IMR-90 (cell line): ENCODE data around the gene SARDH. TPM values are rescaled to one million over a fixed set of nuclear protein-coding genes. Genes with fewer than 3 reads are reported as not detected.

Experiments
- ATAC-seq: fragments of 200-7000 bp; cut with Tn5 transposase; 2 replicates; pipeline ENCODE4 v1.9.1; 2020; ENCODE audit warnings: low read depth, mild to moderate bottlenecking, moderate library complexity
- BruUV-seq: library from RNA; stranded (reverse); fragments of 400-500 nt; replicated peaks from 2 replicates; lab custom pipeline; 2021; lab: Mats Ljungman, UMichigan
- CTCF ChIA-PET: fragments of 300-600 bp; formaldehyde crosslinking; extraction: SDS; loops from one replicate; lab custom pipeline; 2021; ENCODE audit warnings: antibody characterized with exemption; lab: Yijun Ruan, JAX
- POLR2A ChIA-PET: fragments of 300-600 bp; sonication (Branson Sonifier 250); formaldehyde crosslinking; loops from one replicate; lab custom pipeline; 2022; ENCODE audit warnings: antibody characterized with exemption; ENCODE audit not compliant: unreplicated experiment; lab: Charles Lee
- DNase-seq: peaks from one replicate; pipeline ENCODE4 v3.0.0; 2013
- H2AFZ ChIP-seq: replicated peaks from 2 replicates; pipeline ENCODE3; 2013; ENCODE audit warnings: low read length, mild to moderate bottlenecking; ENCODE audit not compliant: poor library complexity
- H2AK5ac ChIP-seq: 2 replicates; pipeline ENCODE4 v1.6.1; 2013; ENCODE audit warnings: low read depth, low read length, inconsistent platforms
- H2AK9ac ChIP-seq: replicated peaks from 2 replicates; pipeline ENCODE3; 2013; ENCODE audit warnings: mild to moderate bottlenecking, low read depth, low read length, moderate library complexity; ENCODE audit not compliant: poor library complexity
- H2BK120ac ChIP-seq: 2 replicates; pipeline ENCODE4 v1.6.1; 2013; ENCODE audit warnings: low read depth, low read length, inconsistent platforms
- H2BK15ac ChIP-seq: 3 replicates; pipeline ENCODE4 v1.6.1; 2013; ENCODE audit warnings: low read depth, low read length, inconsistent platforms
- H2BK20ac ChIP-seq: 2 replicates; pipeline ENCODE4 v1.6.1; 2013; ENCODE audit warnings: low read depth, mild to moderate bottlenecking, inconsistent platforms, low read length, moderate library complexity
- H2BK5ac ChIP-seq: 2 replicates; pipeline ENCODE4 v1.6.1; 2013; ENCODE audit warnings: mild to moderate bottlenecking, low read depth, low read length, inconsistent platforms; ENCODE audit not compliant: poor library complexity, severe bottlenecking
- H3K14ac ChIP-seq: replicated peaks from 2 replicates; pipeline ENCODE4 v1.6.1; 2013; ENCODE audit warnings: low read depth, low read length, inconsistent platforms
- H3K18ac ChIP-seq: 2 replicates; pipeline ENCODE4 v1.6.1; 2013; ENCODE audit warnings: low read depth, low read length, control low read depth
- H3K23ac ChIP-seq: 2 replicates; pipeline ENCODE4 v1.6.1; 2013; ENCODE audit warnings: low read depth, low read length, inconsistent platforms
- H3K27ac ChIP-seq: 2 replicates; pipeline ENCODE4 v1.5.1; 2013; ENCODE audit warnings: mild to moderate bottlenecking, control low read depth, low read length; ENCODE audit not compliant: insufficient read depth
- H3K27me3 ChIP-seq: 2 replicates; pipeline ENCODE4 v1.6.1; 2013; ENCODE audit warnings: low read length; ENCODE audit not compliant: control insufficient read depth, insufficient read depth
- H3K36me3 ChIP-seq: 2 replicates; pipeline ENCODE4 v1.6.1; 2013; ENCODE audit warnings: low read length, mixed read lengths; ENCODE audit not compliant: control insufficient read depth, insufficient read depth
- H3K4ac ChIP-seq: 2 replicates; pipeline ENCODE4 v1.6.1; 2013; ENCODE audit warnings: low read depth, low read length, inconsistent platforms
- H3K4me1 ChIP-seq: 2 replicates; pipeline ENCODE4 v1.6.1; 2013; ENCODE audit warnings: low read length, mixed read lengths; ENCODE audit not compliant: control insufficient read depth, insufficient read depth
- H3K4me2 ChIP-seq: 2 replicates; pipeline ENCODE4 v1.6.1; 2013; ENCODE audit warnings: low read depth, mild to moderate bottlenecking, control low read depth, low read length, moderate library complexity
- H3K4me3 ChIP-seq: 2 replicates; pipeline ENCODE4 v1.5.1; 2013; ENCODE audit warnings: low read depth, mild to moderate bottlenecking, control low read depth, low read length, moderate library complexity; ENCODE audit not compliant: insufficient read depth
- H3K56ac ChIP-seq: 2 replicates; pipeline ENCODE4 v1.6.1; 2013; ENCODE audit warnings: low read length, inconsistent platforms; ENCODE audit not compliant: insufficient read depth; ENCODE audit errors: extremely low read depth
- H3K79me1 ChIP-seq, 2 experiments: 2 replicates each; pipeline ENCODE4 v1.6.1; 2013; ENCODE audit warnings: low read length in 2 of 2, inconsistent platforms in 1 of 2, low read depth in 1 of 2
- H3K9ac ChIP-seq: 2 replicates; pipeline ENCODE4 v1.6.1; 2013; ENCODE audit warnings: low read depth, low read length, control low read depth
- H3K9me1 ChIP-seq: 2 replicates; pipeline ENCODE4 v1.6.1; 2013; ENCODE audit warnings: low read length, inconsistent platforms; ENCODE audit not compliant: insufficient read depth
- H3K9me3 ChIP-seq: 2 replicates; pipeline ENCODE4 v1.6.1; 2013; ENCODE audit warnings: low read length; ENCODE audit not compliant: control insufficient read depth, insufficient read depth
- H4K20me1 ChIP-seq: 2 replicates; pipeline ENCODE4 v1.6.1; 2013; ENCODE audit warnings: low read length, inconsistent platforms; ENCODE audit not compliant: insufficient read depth
- H4K5ac ChIP-seq: 2 replicates; pipeline ENCODE4 v1.6.1; 2013; ENCODE audit warnings: mild to moderate bottlenecking, low read depth, low read length, control low read depth
- H4K8ac ChIP-seq, 2 experiments: 2 replicates each; pipeline ENCODE4 v1.6.1; 2013; ENCODE audit warnings: low read depth in 2 of 2, low read length in 2 of 2, control low read depth in 1 of 2, inconsistent platforms in 1 of 2
- H4K91ac ChIP-seq: 2 replicates; pipeline ENCODE4 v1.6.1; 2013; ENCODE audit warnings: low read depth, low read length, inconsistent platforms; ENCODE audit not compliant: insufficient read depth
- BHLHE40 ChIP-seq: fragments of 150-350 bp; IDR thresholded peaks from 2 replicates; pipeline ENCODE4 v1.6.1; 2016; ENCODE audit warnings: mild to moderate bottlenecking, low read depth, low read length
- CEBPB ChIP-seq: IDR thresholded peaks from 2 replicates; pipeline ENCODE4 v1.6.1; 2012; ENCODE audit warnings: low read depth, low read length, improper control_type of control experiment
- CHD1 ChIP-seq: IDR thresholded peaks from 2 replicates; pipeline ENCODE4 v1.6.1; 2012; ENCODE audit warnings: low read depth, low read length, improper control_type of control experiment
- MAFK ChIP-seq: IDR thresholded peaks from 2 replicates; pipeline ENCODE4 v1.6.1; 2012; ENCODE audit warnings: low read depth, low read length, improper control_type of control experiment
- NFE2L2 ChIP-seq: fragments of 150-350 bp; IDR thresholded peaks from 2 replicates; pipeline ENCODE4 v1.6.1; 2016; ENCODE audit warnings: low read depth, mild to moderate bottlenecking, low read length
- RCOR1 ChIP-seq: IDR thresholded peaks from 2 replicates; pipeline ENCODE4 v1.6.1; 2012; ENCODE audit warnings: mild to moderate bottlenecking, low read length, improper control_type of control experiment; ENCODE audit not compliant: insufficient replicate concordance
- SMC3 ChIP-seq: fragments of 150-350 bp; IDR thresholded peaks from 2 replicates; pipeline ENCODE4 v1.6.1; 2016; ENCODE audit warnings: low read depth, mild to moderate bottlenecking, antibody characterized with exemption, low read length, moderate library complexity
- USF2 ChIP-seq: fragments of 150-350 bp; IDR thresholded peaks from 2 replicates; pipeline ENCODE4 v1.6.1; 2017; ENCODE audit warnings: mild to moderate bottlenecking, antibody characterized with exemption, low read length, low read depth
- WGBS, 2 experiments: methylation state at CpG; one replicate each; pipeline versions ENCODE4 v1.1.5 to v1.1.7; 2013; ENCODE audit warnings: missing lambda C conversion rate in 2 of 2; ENCODE audit not compliant: insufficient read length in 1 of 2; ENCODE audit errors: extremely low coverage in 2 of 2; 5-methylcytosine and 5-hydroxymethylcytosine counted together
- dilution Hi-C: fragments of 300-500 bp; cut with HindIII; formaldehyde crosslinking; loops from one replicate; pipeline ENCODE4 v1.14.3; 2018; ENCODE audit warnings: low sequenced_read_pairs; ENCODE audit not compliant: unreplicated experiment
- in situ Hi-C: fragments of 300-500 bp; cut with MboI; formaldehyde crosslinking; loops from 3 replicates; pipeline ENCODE4 v1.14.3; 2019; ENCODE audit warnings: low sequenced_read_pairs, inconsistent platforms, mixed read lengths
- intact Hi-C: fragments of 100-400 bp; cut with micrococcal nuclease; formaldehyde crosslinking; loops from 2 replicates; pipeline ENCODE4 v1.10.0; 2022
- polyA plus RNA-seq, 3 experiments: library from polyadenylated mRNA; depleted of rRNA; stranded (reverse); fragments of >200 nt; gene quantifications; 2 replicates each; pipeline ENCODE4 v1.2.3, GENCODE V29; 2012; ENCODE audit warnings: low replicate concordance in 1 of 3
- total RNA-seq: library from RNA; depleted of rRNA; stranded (reverse); fragments of >200 nt; gene quantifications from 2 replicates; pipeline ENCODE4 v1.2.3, GENCODE V29; 2012

The SARDH gene
- total and polyA plus RNA-seq, 2 of the 4 experiments (the other 2 are of a cell fraction) = 5.0 to 7.5 TPM

- no peaks in the 10 kb centered on the region for H3K9me1 ChIP-seq
- no peak overlapping the region for H3K4ac ChIP-seq
- ChIA-PET CTCF (no interaction called here), POLR2A (no interaction called here)
- no peak for TF ChIP-seq MAFK
- TF ChIP-seq BHLHE40 = no peak
- no peak for TF ChIP-seq NFE2L2
- no peak for TF ChIP-seq SMC3
- TF ChIP-seq USF2 = no peak
- no peak for TF ChIP-seq CHD1
- TF ChIP-seq RCOR1 = no peak
- TF ChIP-seq CEBPB = no peak
- no peak overlapping the region for H3K4me3 ChIP-seq
- no peak overlapping the region for H2AK9ac ChIP-seq
- H3K79me1 ChIP-seq = no peaks in the 10 kb centered on the region
- DNase-seq (no peak), ATAC-seq (no peak)
- no peak overlapping the region for H2BK120ac ChIP-seq
- H2AK5ac ChIP-seq = no peak overlapping the region
- H3K4me1 ChIP-seq = no peaks in the 10 kb centered on the region
- WGBS, 2 experiments = 54% methylated on average over 7 of the region's 13 CpGs; no CpG with 5 or more reads in 1 of the 2 experiments
- H4K8ac ChIP-seq = no peak overlapping the region
- no peak overlapping the region for H3K56ac ChIP-seq
- H4K5ac ChIP-seq = no peak overlapping the region
- H2BK15ac ChIP-seq = no peak overlapping the region
- H3K27me3 ChIP-seq = peaks cover 53% of the 10 kb centered on the region
- no peak overlapping the region for H3K23ac ChIP-seq
- dilution Hi-C loops (no loop called here), in situ Hi-C loops (no loop called here), intact Hi-C loops (no loop called here)
- no peak overlapping the region for H2BK20ac ChIP-seq
- no peaks in the 10 kb centered on the region for H3K9me3 ChIP-seq
- H2AFZ ChIP-seq = no peak overlapping the region
- H4K20me1 ChIP-seq = no peaks in the 10 kb centered on the region
- H3K4me2 ChIP-seq = no peak overlapping the region
- no peak overlapping the region for H3K14ac ChIP-seq
- no peak overlapping the region for H2BK5ac ChIP-seq
- no peak overlapping the region for H3K18ac ChIP-seq
- no peak overlapping the region for H3K27ac ChIP-seq
- no TSS peak for BruUV-seq
- no peaks in the 10 kb centered on the region for H3K36me3 ChIP-seq
- no peak overlapping the region for H4K91ac ChIP-seq
- H3K9ac ChIP-seq = no peak overlapping the region
Measured at GRCh38 chr9:133615606-133616188, 122.5 kb downstream of the SARDH start.
